ENCODE measurements around the gene GALNTL6. TPM values are rescaled to one million over a fixed set of nuclear protein-coding genes. Genes with fewer than 3 reads are reported as not detected.

Gene GALNTL6
- not detected for total RNA-seq
- not detected for polyA plus RNA-seq

GRCh38 chr4:171812665-171813525 lies at the start of gene GALNTL6:
TSS of gene GALNTL6 (plus strand) at chr4:171813404.
- Mint-ChIP-seq H3K27ac (no peak within 1 kb of the TSS), H3K4me1 (no peaks in the 10 kb centered on the region), H3K4me3 (no peak within 1 kb of the TSS), H3K27me3 (peaks cover 7 to 13% of the 10 kb centered on the region in 2 donors), H3K36me3 (no peaks in the 10 kb centered on the region), H3K9me3 (peaks cover 9 to 18% (median 10%) of the 10 kb centered on the region in 5 donors)
- DNase-seq: no peak
- CTCF ChIA-PET: no interaction called here
- Histone ChIP-seq H3K36me3 (ENCODE audit: insufficient read depth, low read length) (no peaks in the 10 kb centered on the region), H3K4me1 (ENCODE audit: insufficient read depth, low read length) (no peaks in the 10 kb centered on the region), H3K27me3 (ENCODE audit: insufficient read depth, low read length, poor library complexity, severe bottlenecking) (no peaks in the 10 kb centered on the region), H3K9me3 (ENCODE audit: low read length) (no peaks in the 10 kb centered on the region), H3K27ac (ENCODE audit: low read depth, low read length) (no peak within 1 kb of the TSS), H3K4me3 (ENCODE audit: low read length) (no peak within 1 kb of the TSS)
- POLR2A ChIA-PET: no interaction called here

GRCh38 chr4:171765514-171765913 lies 47.7 kb upstream of the GALNTL6 start:
- H3K4me1 Mint-ChIP-seq: no peaks in the 10 kb centered on the region
- no peak for DNase-seq
- no peaks in the 10 kb centered on the region for H3K9me3 ChIP-seq (ENCODE audit: low read length)
- POLR2A ChIA-PET: no interaction called here
- CTCF ChIA-PET: no interaction called here
- H3K4me3 Mint-ChIP-seq: no peak overlapping the region
- no peak overlapping the region for H3K27ac ChIP-seq (ENCODE audit: low read depth, low read length)
- H3K4me1 ChIP-seq (ENCODE audit: insufficient read depth, low read length): no peaks in the 10 kb centered on the region
- H3K36me3 Mint-ChIP-seq: no peaks in the 10 kb centered on the region
- H3K27me3 Mint-ChIP-seq: no peaks in the 10 kb centered on the region
- H3K27me3 ChIP-seq (ENCODE audit: insufficient read depth, low read length, poor library complexity, severe bottlenecking): no peaks in the 10 kb centered on the region
- no peak overlapping the region for H3K4me3 ChIP-seq (ENCODE audit: low read length)
- no peak overlapping the region for H3K27ac Mint-ChIP-seq
- peaks cover 10 to 29% (median 15%) of the 10 kb centered on the region in 5 donors for H3K9me3 Mint-ChIP-seq
- H3K36me3 ChIP-seq (ENCODE audit: insufficient read depth, low read length): no peaks in the 10 kb centered on the region

GRCh38 chr4:171774642-171775190 lies 38.5 kb upstream of the GALNTL6 start:
- CTCF ChIA-PET: no interaction called here
- Histone ChIP-seq H3K27me3 (ENCODE audit: insufficient read depth, low read length, poor library complexity, severe bottlenecking) (no peaks in the 10 kb centered on the region), H3K9me3 (ENCODE audit: low read length) (no peaks in the 10 kb centered on the region), H3K27ac (ENCODE audit: low read depth, low read length) (no peak overlapping the region), H3K36me3 (ENCODE audit: insufficient read depth, low read length) (no peaks in the 10 kb centered on the region), H3K4me3 (ENCODE audit: low read length) (no peak overlapping the region), H3K4me1 (ENCODE audit: insufficient read depth, low read length) (no peaks in the 10 kb centered on the region)
- POLR2A ChIA-PET: no interaction called here
- Mint-ChIP-seq H3K27me3 (no peaks in the 10 kb centered on the region), H3K9me3 (peaks cover 4 to 19% (median 10%) of the 10 kb centered on the region in 5 donors), H3K27ac (no peak overlapping the region), H3K4me1 (no peaks in the 10 kb centered on the region), H3K4me3 (no peak overlapping the region), H3K36me3 (no peaks in the 10 kb centered on the region)
- DNase-seq: no peak

GRCh38 chr4:171779301-171779700 lies 33.9 kb upstream of the GALNTL6 start:
- Histone ChIP-seq H3K27me3 (ENCODE audit: insufficient read depth, low read length, poor library complexity, severe bottlenecking) (no peaks in the 10 kb centered on the region), H3K4me1 (ENCODE audit: insufficient read depth, low read length) (no peaks in the 10 kb centered on the region), H3K27ac (ENCODE audit: low read depth, low read length) (no peak overlapping the region), H3K36me3 (ENCODE audit: insufficient read depth, low read length) (no peaks in the 10 kb centered on the region), H3K4me3 (ENCODE audit: low read length) (no peak overlapping the region), H3K9me3 (ENCODE audit: low read length) (no peaks in the 10 kb centered on the region)
- ChIA-PET CTCF (no interaction called here), POLR2A (no interaction called here)
- H3K4me3 Mint-ChIP-seq: no peak overlapping the region
- no peak overlapping the region for H3K27ac Mint-ChIP-seq
- H3K27me3 Mint-ChIP-seq: no peaks in the 10 kb centered on the region
- no peaks in the 10 kb centered on the region for H3K4me1 Mint-ChIP-seq
- H3K36me3 Mint-ChIP-seq: no peaks in the 10 kb centered on the region
- peaks cover 5 to 35% (median 13%) of the 10 kb centered on the region in 5 donors for H3K9me3 Mint-ChIP-seq
- no peak for DNase-seq

- H3K4me3 ChIP-seq (ENCODE audit: low read length): no peak overlapping the region
- no peaks in the 10 kb centered on the region for H3K36me3 Mint-ChIP-seq
- H3K27ac Mint-ChIP-seq: no peak overlapping the region
- no peaks in the 10 kb centered on the region for H3K27me3 Mint-ChIP-seq
- CTCF ChIA-PET: no interaction called here
- POLR2A ChIA-PET: no interaction called here
- H3K9me3 ChIP-seq (ENCODE audit: low read length): no peaks in the 10 kb centered on the region
- H3K9me3 Mint-ChIP-seq: peaks cover 4 to 22% (median 18%) of the 10 kb centered on the region in 5 donors
- no peaks in the 10 kb centered on the region for H3K4me1 Mint-ChIP-seq
- no peak overlapping the region for H3K4me3 Mint-ChIP-seq
- no peaks in the 10 kb centered on the region for H3K36me3 ChIP-seq (ENCODE audit: insufficient read depth, low read length)
- H3K27me3 ChIP-seq (ENCODE audit: insufficient read depth, low read length, poor library complexity, severe bottlenecking): no peaks in the 10 kb centered on the region
- no peaks in the 10 kb centered on the region for H3K4me1 ChIP-seq (ENCODE audit: insufficient read depth, low read length)
- H3K27ac ChIP-seq (ENCODE audit: low read depth, low read length): no peak overlapping the region
- DNase-seq: no peak
Observed at GRCh38 chr4:171785388-171785787, 27.8 kb upstream of the GALNTL6 start.

- peaks cover 0 to 13% (median 7%) of the 10 kb centered on the region in 5 donors for H3K9me3 Mint-ChIP-seq
- POLR2A ChIA-PET: no interaction called here
- H3K27ac ChIP-seq (ENCODE audit: low read depth, low read length): no peak overlapping the region
- H3K4me3 ChIP-seq (ENCODE audit: low read length): no peak overlapping the region
- CTCF ChIA-PET: interaction anchor here (0.9 kb wide), 1 partner anchor 10 kb away, joined by 3 read pairs; no protein-coding TSS in a partner anchor
- no peaks in the 10 kb centered on the region for H3K27me3 Mint-ChIP-seq
- DNase-seq: no peak
- no peaks in the 10 kb centered on the region for H3K9me3 ChIP-seq (ENCODE audit: low read length)
- no peaks in the 10 kb centered on the region for H3K4me1 Mint-ChIP-seq
- no peaks in the 10 kb centered on the region for H3K36me3 ChIP-seq (ENCODE audit: insufficient read depth, low read length)
- no peaks in the 10 kb centered on the region for H3K4me1 ChIP-seq (ENCODE audit: insufficient read depth, low read length)
- no peak overlapping the region for H3K27ac Mint-ChIP-seq
- no peak overlapping the region for H3K4me3 Mint-ChIP-seq
- H3K27me3 ChIP-seq (ENCODE audit: insufficient read depth, low read length, poor library complexity, severe bottlenecking): no peaks in the 10 kb centered on the region
- H3K36me3 Mint-ChIP-seq: no peaks in the 10 kb centered on the region
Observed at GRCh38 chr4:171793723-171794122, 19.5 kb upstream of the GALNTL6 start.

GRCh38 chr4:171794528-171794927 lies 18.7 kb upstream of the GALNTL6 start:
- H3K4me3 ChIP-seq (ENCODE audit: low read length): no peak overlapping the region
- no peaks in the 10 kb centered on the region for H3K9me3 ChIP-seq (ENCODE audit: low read length)
- Mint-ChIP-seq H3K27me3 (no peaks in the 10 kb centered on the region), H3K4me1 (no peaks in the 10 kb centered on the region), H3K27ac (no peak overlapping the region), H3K36me3 (no peaks in the 10 kb centered on the region), H3K4me3 (no peak overlapping the region), H3K9me3 (peaks cover 0 to 13% (median 7%) of the 10 kb centered on the region in 5 donors)
- H3K27ac ChIP-seq (ENCODE audit: low read depth, low read length): no peak overlapping the region
- ChIA-PET POLR2A (no interaction called here), CTCF (no interaction called here)
- no peaks in the 10 kb centered on the region for H3K36me3 ChIP-seq (ENCODE audit: insufficient read depth, low read length)
- no peak for DNase-seq
- no peaks in the 10 kb centered on the region for H3K4me1 ChIP-seq (ENCODE audit: insufficient read depth, low read length)
- no peaks in the 10 kb centered on the region for H3K27me3 ChIP-seq (ENCODE audit: insufficient read depth, low read length, poor library complexity, severe bottlenecking)

GRCh38 chr4:171809854-171810253 lies 3.4 kb upstream of the GALNTL6 start:
- Mint-ChIP-seq H3K36me3 (no peaks in the 10 kb centered on the region), H3K4me1 (no peaks in the 10 kb centered on the region), H3K4me3 (no peak overlapping the region), H3K27ac (no peak overlapping the region), H3K27me3 (peaks cover 7 to 12% of the 10 kb centered on the region in 2 donors), H3K9me3 (peaks cover 6 to 18% (median 11%) of the 10 kb centered on the region in 5 donors)
- Histone ChIP-seq H3K27me3 (ENCODE audit: insufficient read depth, low read length, poor library complexity, severe bottlenecking) (no peaks in the 10 kb centered on the region), H3K27ac (ENCODE audit: low read depth, low read length) (no peak overlapping the region), H3K4me3 (ENCODE audit: low read length) (no peak overlapping the region), H3K4me1 (ENCODE audit: insufficient read depth, low read length) (no peaks in the 10 kb centered on the region), H3K36me3 (ENCODE audit: insufficient read depth, low read length) (no peaks in the 10 kb centered on the region), H3K9me3 (ENCODE audit: low read length) (no peaks in the 10 kb centered on the region)
- no peak for DNase-seq
- ChIA-PET POLR2A (no interaction called here), CTCF (no interaction called here)

Measured in CD8-positive, alpha-beta memory T cell (primary cell).